HG03280 (cell line): ENCODE measurements around the gene SP140L.
"Not testable (repeated sequence)": the region's sequence is repeated elsewhere in the genome, so short reads cannot be mapped to it uniquely, and the experiment has no call there.

Source experiments
- ATAC-seq: cut with Tn5 transposase; IDR thresholded peaks from one replicate; pipeline ENCODE4 v1.9.1; 2021; ENCODE audit warnings: mild to moderate bottlenecking, moderate library complexity; ENCODE audit not compliant: unreplicated experiment

Gene SP140L

GRCh38 chr2:230326453-230327417 lies at the start of gene SP140L:
Gene SP140L, plus strand, starts transcription at chr2:230327193. Its CDS starts 77 bp downstream, at chr2:230327270.
- peak; percentile 86 for ATAC-seq

- no peak for ATAC-seq
Measured at GRCh38 chr2:230282936-230283335, 44.1 kb upstream of the SP140L start.

GRCh38 chr2:230286048-230286447 lies 40.9 kb upstream of the SP140L start:
- ATAC-seq = no peak

DNA sequence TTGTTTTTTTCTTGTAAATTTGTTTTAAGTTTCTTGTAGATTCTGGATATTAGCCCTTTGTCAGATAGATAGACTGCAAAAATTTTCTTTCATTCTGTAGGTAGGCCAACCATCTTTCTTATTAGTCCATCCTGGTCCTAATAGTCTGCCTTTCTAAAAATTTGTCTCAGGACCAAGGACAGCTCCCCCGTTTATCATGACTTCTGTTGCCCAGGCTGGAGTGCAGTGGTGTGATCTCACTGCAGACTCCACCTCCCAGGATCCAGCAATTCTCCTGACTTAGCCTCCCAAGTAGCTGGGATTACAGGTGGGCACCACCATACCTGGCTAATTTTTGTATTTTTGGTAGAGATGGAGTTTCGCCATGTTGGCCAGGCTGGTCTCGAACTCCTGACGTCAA lies 37.7 kb upstream of the SP140L start:
- not testable (repeated sequence) for ATAC-seq

GRCh38 chr2:230295192-230295591 lies 31.8 kb upstream of the SP140L start:
- no peak for ATAC-seq

- ATAC-seq = no peak
Measured at GRCh38 chr2:230296917-230297316, 30.1 kb upstream of the SP140L start.

DNA sequence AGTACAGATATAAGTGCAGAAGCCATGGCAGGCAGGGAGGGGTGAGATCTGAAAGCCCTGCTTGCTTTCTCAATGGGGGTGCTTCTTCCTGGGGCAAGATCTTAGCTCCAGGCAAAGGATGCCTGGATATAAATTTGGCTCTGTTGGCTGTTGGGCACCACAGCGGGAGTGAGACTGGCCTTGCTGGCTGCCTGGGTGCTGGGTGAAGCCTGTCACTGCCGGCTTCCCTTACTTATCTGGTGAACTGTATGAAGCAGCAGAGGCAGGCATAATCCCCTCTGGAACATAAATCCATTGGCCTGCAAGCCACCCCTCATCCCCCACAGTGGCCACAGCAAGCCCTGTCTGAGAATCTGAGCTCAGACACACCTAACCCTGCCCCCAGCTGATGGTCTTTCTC lies 27.4 kb upstream of the SP140L start:
- no peak for ATAC-seq

DNA sequence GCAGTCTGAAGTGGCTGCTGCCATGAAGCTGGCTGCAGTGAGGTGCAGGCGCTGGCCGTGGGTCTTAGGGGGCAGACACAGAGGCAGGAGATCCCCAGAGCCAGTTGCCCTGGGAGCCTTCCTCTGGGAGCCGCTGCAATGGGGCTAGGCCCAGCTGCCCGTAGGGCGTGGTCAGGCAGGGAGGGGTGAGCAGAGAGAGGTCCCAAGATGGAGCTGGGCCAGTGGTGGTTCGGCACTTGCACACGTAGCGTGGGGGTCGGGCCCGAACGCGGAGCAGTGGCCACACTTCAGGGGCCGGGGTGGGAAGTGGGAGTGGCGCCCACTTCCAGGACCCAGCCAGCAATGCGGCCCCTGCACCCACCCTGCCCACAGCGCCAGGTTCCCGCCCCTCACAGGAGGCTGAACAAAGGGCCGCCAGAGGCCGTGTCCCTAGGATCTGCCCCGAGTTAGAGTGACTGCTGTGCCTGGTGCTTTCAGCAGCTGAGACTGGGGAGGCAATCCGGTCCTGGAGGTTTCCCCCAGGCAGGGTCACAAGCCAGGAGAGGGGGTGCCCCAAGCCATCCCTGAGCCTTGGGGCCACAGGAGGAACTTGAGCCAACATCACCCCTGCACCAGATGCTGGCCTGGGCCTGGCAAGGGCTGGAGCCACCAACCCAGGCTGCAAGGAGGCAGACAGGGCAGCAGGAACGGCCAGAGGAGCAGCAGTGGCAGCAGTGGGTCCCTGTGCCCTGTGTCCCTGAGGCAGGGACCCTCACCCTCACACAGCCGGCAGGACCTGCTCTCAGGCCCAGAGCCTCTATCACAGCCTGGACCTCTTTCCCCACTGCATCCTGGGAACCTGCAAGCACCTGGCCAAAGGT lies 21.3 kb upstream of the SP140L start:
- no peak for ATAC-seq

- ATAC-seq = no peak
Measured at GRCh38 chr2:230306474-230306873, 20.5 kb upstream of the SP140L start.

DNA sequence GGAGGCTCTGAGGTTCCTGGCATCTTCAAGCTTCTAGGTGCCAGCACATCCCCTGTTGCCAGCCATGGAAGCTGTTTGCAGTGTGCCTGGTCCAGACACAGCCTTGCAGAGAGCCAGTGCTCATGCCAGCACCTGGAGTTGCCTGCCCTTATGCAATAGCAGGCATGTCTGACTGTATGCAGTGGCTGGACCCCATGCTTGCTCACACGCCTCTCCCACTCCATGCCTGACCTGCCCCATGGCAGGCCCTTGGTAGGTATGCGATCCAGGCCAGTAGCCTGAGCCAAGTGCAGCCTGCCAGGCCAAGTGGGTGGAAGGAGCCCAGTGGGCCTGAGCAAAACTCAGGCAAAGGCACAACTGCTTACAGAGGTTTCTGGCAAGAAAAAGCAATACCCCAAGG lies 19.5 kb upstream of the SP140L start:
- ATAC-seq = no peak

GRCh38 chr2:230308402-230309000 lies 18.5 kb upstream of the SP140L start:
- no peak for ATAC-seq

DNA sequence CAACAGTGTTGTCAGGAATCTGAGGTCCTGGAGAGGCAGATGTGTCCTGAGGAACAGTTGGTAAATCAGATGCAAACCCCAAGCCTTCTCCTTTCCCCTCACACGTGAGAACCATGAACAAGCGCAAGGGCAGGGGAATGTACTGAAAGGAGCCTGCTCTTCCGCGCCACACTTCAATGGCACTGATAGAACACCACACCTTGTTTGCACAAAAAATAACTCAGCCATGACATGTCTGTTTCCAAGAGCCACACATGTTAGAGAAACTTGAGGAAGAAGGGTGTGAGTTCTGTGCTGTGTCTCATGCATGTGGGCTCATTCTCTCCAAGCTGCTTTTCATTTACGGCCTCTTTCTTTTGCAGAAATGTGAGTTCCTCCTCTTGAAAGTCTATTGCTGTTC lies 16.2 kb upstream of the SP140L start:
- ATAC-seq = not testable (repeated sequence)

GRCh38 chr2:230311634-230312033 lies 15.4 kb upstream of the SP140L start:
- ATAC-seq = not testable (repeated sequence)

DNA sequence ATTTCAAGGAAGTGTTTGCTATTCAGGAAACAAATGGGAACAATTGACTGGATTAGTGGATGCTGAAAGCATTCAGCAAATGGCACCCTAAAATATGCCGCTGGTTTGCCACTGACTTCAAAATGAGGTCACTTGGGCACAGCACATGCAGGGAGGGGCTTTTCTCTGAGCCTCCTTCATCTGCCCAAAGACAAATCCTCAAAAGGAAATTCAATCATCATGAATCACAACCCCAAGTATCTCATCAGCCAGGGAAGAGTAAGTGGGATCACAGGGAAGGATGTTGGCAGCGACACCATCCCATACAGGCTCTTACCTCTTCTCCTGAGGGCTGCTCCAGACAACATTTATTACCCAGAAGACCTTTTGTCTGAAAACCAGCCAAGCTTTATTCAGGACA lies 14.4 kb upstream of the SP140L start:
- ATAC-seq = no peak

GRCh38 chr2:230317366-230317765 lies 9.6 kb upstream of the SP140L start:
- no peak for ATAC-seq

- no peak for ATAC-seq
Measured at GRCh38 chr2:230318190-230319121, 8.5 kb upstream of the SP140L start.

GRCh38 chr2:230319211-230319862 lies 7.7 kb upstream of the SP140L start:
- ATAC-seq = peak; percentile 65

GRCh38 chr2:230321031-230321430 lies 6.0 kb upstream of the SP140L start:
- no peak for ATAC-seq

DNA sequence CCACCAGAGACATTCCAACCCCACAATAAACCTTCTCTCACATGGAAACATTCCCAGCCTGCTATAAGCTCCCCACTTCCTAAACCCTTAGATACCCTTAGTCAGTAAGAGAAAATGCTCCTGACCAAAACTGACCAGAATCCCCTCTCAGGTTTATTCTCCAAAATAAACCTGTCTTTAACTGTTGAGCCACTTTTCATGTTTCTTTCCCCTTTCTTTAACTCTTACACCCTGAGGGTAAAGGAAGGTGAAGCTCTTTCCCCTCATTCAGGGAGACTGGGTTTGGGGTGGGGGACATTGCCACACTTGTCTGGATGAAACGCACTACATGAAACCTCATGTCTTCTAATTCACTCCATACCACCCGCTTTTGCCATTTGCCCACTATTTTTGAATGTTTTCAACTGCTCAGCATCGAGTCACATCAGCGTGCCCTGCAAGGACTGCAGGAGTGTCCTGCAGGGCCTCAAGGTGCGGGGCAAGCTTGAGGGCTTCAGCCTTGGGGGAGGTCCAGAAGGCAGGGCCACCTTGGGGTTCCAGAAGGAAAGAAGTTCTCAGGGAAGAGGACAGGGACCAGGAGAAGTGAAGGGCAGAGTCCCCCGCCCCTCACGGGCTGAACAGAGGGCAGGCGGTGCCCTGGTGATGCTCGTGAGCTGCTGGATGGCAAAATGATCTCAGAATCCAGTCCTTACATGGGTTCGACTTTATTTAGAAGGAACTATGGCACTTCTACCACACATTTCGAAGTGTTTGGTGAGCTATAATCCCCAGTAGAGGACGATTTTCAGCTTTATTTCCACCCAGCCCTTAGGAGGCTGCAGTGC lies 4.2 kb upstream of the SP140L start:
- no peak for ATAC-seq
